Gastrocnemius medialis (tissue), 4 donors: ENCODE measurements around the gene PROM2.

ENCODE experiments used
- POLR2A ChIP-seq, 2 donors: fragments of 450-650 bp; IDR thresholded peaks; one replicate each; pipeline ENCODE4 v1.6.1; 2017; ENCODE audit warnings: antibody characterized with exemption in 2 of 2, mild to moderate bottlenecking in 2 of 2, moderate library complexity in 2 of 2
- TF ChIP-seq, protein P1 (sequence below), 5 experiments: fragments of 450-650 bp in 3 of 5; fragments of 200-600 bp in 2 of 5; sonication (generic) in 2 of 5; IDR thresholded peaks in 4 of 5; conservative IDR thresholded peaks in 1 of 5; 1 replicate in 4 of 5; 2 replicates in 1 of 5; pipeline ENCODE4 v1.5.1; 2016 to 2019; ENCODE audit warnings: antibody characterized with exemption in 5 of 5, mild to moderate bottlenecking in 3 of 5, moderate library complexity in 3 of 5

DNA sequence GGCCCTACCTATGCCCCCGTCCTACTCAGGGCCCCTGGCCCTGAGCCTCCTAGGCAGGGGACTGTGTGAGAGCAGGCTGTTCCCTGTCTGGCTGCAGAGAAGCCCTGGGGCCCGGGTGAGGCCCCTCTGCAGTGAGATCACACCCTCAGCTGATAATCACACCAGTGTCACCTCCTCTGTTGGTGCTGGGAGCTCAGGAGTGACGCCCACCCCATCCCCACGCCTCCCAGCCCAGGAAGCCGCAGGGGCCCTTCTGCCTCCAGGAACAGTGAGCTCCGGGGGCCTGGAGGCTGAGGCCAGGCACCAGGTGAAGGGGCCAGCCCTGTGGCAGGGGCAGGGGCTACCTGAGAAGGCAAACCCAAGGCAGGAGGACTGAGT, 42.9 kb downstream of the PROM2 start:
- TF ChIP-seq, protein P1, sequence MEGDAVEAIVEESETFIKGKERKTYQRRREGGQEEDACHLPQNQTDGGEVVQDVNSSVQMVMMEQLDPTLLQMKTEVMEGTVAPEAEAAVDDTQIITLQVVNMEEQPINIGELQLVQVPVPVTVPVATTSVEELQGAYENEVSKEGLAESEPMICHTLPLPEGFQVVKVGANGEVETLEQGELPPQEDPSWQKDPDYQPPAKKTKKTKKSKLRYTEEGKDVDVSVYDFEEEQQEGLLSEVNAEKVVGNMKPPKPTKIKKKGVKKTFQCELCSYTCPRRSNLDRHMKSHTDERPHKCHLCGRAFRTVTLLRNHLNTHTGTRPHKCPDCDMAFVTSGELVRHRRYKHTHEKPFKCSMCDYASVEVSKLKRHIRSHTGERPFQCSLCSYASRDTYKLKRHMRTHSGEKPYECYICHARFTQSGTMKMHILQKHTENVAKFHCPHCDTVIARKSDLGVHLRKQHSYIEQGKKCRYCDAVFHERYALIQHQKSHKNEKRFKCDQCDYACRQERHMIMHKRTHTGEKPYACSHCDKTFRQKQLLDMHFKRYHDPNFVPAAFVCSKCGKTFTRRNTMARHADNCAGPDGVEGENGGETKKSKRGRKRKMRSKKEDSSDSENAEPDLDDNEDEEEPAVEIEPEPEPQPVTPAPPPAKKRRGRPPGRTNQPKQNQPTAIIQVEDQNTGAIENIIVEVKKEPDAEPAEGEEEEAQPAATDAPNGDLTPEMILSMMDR (IDR thresholded peaks at IDR 0.05 in 4 of 5, conservative IDR thresholded peaks at IDR 0.05 in 1 of 5), result no peak
- no peak for TF ChIP-seq POLR2A (IDR thresholded peaks at IDR 0.05)
